T-cell (primary cell): ENCODE results near the gene KDM2B. TPM values are rescaled to one million over a fixed set of nuclear protein-coding genes. Genes with fewer than 3 reads are reported as not detected.
A peak's percentile ranks its signal among the peaks of the same experiment; 100 is the strongest.

Source experiments
- ATAC-seq, 4 experiments: fragments of 200-7000 bp in 3 of 4; fragments of 150-1000 bp in 1 of 4; cut with Tn5 transposase; replicated peaks in 1 of 4; 1 replicate in 3 of 4; 2 replicates in 1 of 4; pipeline ENCODE4 v1.10.0; 2021; ENCODE audit warnings: moderate library complexity in 3 of 4, mild to moderate bottlenecking in 2 of 4, moderate number of reproducible peaks in 1 of 4
- CTCF ChIA-PET, 2 donors: fragments of 300-600 bp; sonication (Branson Sonifier 250); formaldehyde crosslinking; loops; one replicate each; lab custom pipeline; 2022; ENCODE audit warnings: antibody characterized with exemption in 2 of 2; lab: Charles Lee
- POLR2A ChIA-PET, 2 donors: fragments of 300-600 bp; sonication (Branson Sonifier 250); formaldehyde crosslinking; loops; one replicate each; lab custom pipeline; 2022; ENCODE audit warnings: antibody characterized with exemption in 2 of 2; lab: Charles Lee
- DNase-seq, 35 experiments: peaks; one replicate each; pipeline versions ENCODE4 v3.0.0 to v3.0.0-alpha.2; 2013 to 2023
- H3K27ac ChIP-seq: one replicate; pipeline ENCODE4 v1.5.1; 2013; ENCODE audit warnings: low read length
- H3K27me3 ChIP-seq, 2 experiments: replicated peaks in 1 of 2; 1 replicate in 1 of 2; 2 replicates in 1 of 2; pipeline versions ENCODE4 v1.6.1 to v1.7.0; 2013; ENCODE audit warnings: low read length in 1 of 2, mixed read lengths in 1 of 2; ENCODE audit not compliant: control insufficient read depth in 2 of 2, insufficient read depth in 2 of 2; ENCODE audit errors: extremely low read depth in 1 of 2
- H3K36me3 ChIP-seq, 2 donors: 1 replicate in 1 of 2; 2 replicates in 1 of 2; pipeline versions ENCODE4 v1.6.1 to v1.7.0; 2013; ENCODE audit warnings: low read length in 1 of 2; ENCODE audit not compliant: control insufficient read depth in 2 of 2, insufficient read depth in 1 of 2; ENCODE audit errors: extremely low read depth in 1 of 2
- H3K4me1 ChIP-seq, 2 experiments: 1 replicate in 1 of 2; 2 replicates in 1 of 2; pipeline versions ENCODE4 v1.6.1 to v1.7.0; 2013; ENCODE audit warnings: low read length in 2 of 2, mixed read lengths in 1 of 2; ENCODE audit not compliant: insufficient read depth in 2 of 2, control insufficient read depth in 1 of 2; ENCODE audit errors: extremely low read depth in 1 of 2
- H3K4me3 ChIP-seq, 2 donors: 1 replicate in 1 of 2; 2 replicates in 1 of 2; pipeline versions ENCODE4 v1.5.1 to v1.7.0; 2013; ENCODE audit warnings: mild to moderate bottlenecking in 2 of 2, low read length in 1 of 2, moderate library complexity in 1 of 2; ENCODE audit not compliant: control insufficient read depth in 1 of 2; ENCODE audit errors: extremely low read depth in 1 of 2
- H3K9me3 ChIP-seq: 2 replicates; pipeline ENCODE4 v1.7.0; 2013
- H3K27ac Mint-ChIP-seq, 2 donors: one replicate each; pipeline ENCODE4 v1.8.0; 2020 to 2021; ENCODE audit warnings: mild to moderate bottlenecking in 2 of 2, mixed read lengths in 2 of 2
- H3K27me3 Mint-ChIP-seq, 2 donors: one replicate each; pipeline ENCODE4 v1.8.0; 2021 to 2022; ENCODE audit warnings: mixed read lengths in 2 of 2
- H3K36me3 Mint-ChIP-seq: one replicate; pipeline ENCODE4 v1.8.0; 2021; ENCODE audit warnings: mixed read lengths
- H3K4me1 Mint-ChIP-seq, 3 donors: one replicate each; pipeline ENCODE4 v1.8.0; 2020 to 2022; ENCODE audit warnings: mixed read lengths in 3 of 3, mild to moderate bottlenecking in 1 of 3
- H3K4me3 Mint-ChIP-seq, 3 donors: one replicate each; pipeline ENCODE4 v1.8.0; 2020 to 2022; ENCODE audit warnings: mild to moderate bottlenecking in 3 of 3, mixed read lengths in 3 of 3, moderate library complexity in 3 of 3
- H3K9me3 Mint-ChIP-seq, 3 donors: one replicate each; pipeline ENCODE4 v1.8.0; 2020 to 2022; ENCODE audit warnings: mixed read lengths in 3 of 3
- WGBS: methylation state at CpG from one replicate; pipeline ENCODE4 v1.1.5; 2013; ENCODE audit warnings: missing lambda C conversion rate; ENCODE audit not compliant: insufficient coverage; 5-methylcytosine and 5-hydroxymethylcytosine counted together
- total RNA-seq, 35 experiments: library from RNA in 6 of 35; stranded (reverse) in 6 of 35; fragments of 120-200 nt in 1 of 35; gene quantifications; one replicate each; pipeline versions ENCODE4 v1.2.1 to v1.2.4 and lab custom pipeline; 2013 to 2026

Gene KDM2B
- total RNA-seq, 5 donors from 2014 or later (not counting 1 experiment from before 2014, with no cell fraction given) = 74.1 to 102 (median 95.8) TPM

- Histone ChIP-seq H3K36me3 (no peaks in the 10 kb centered on the region), H3K4me1 (peaks cover 0 to 13% of the 10 kb centered on the region in 2 experiments), H3K4me3 (no peak overlapping the region), H3K27ac (no peak overlapping the region), H3K27me3 (no peaks in the 10 kb centered on the region), H3K9me3 (no peaks in the 10 kb centered on the region)
- no peaks in the 10 kb centered on the region for H3K9me3 Mint-ChIP-seq
- ChIA-PET POLR2A (interaction anchor here in 1 of 2 donors (0.5 to 0.6 kb wide), 2 partner anchors 150 to 233 kb away, joined by 3 to 4 read pairs; no protein-coding TSS in a partner anchor), CTCF (interaction anchor here (0.6 to 0.8 kb wide), 4 partner anchors 32 to 115 kb away, joined by 3 to 6 read pairs (median 4); no protein-coding TSS in a partner anchor)
- H3K27ac Mint-ChIP-seq = peak overlapping the region; percentile 31 to 48
- ATAC-seq (no peak), DNase-seq (no peak)
- H3K4me1 Mint-ChIP-seq = peaks cover 6 to 7% (median 7%) of the 10 kb centered on the region in 3 donors
- H3K27me3 Mint-ChIP-seq = no peaks in the 10 kb centered on the region
- H3K4me3 Mint-ChIP-seq = no peak overlapping the region
- 50% methylated on average over 2 of the region's 11 CpGs for WGBS
- H3K36me3 Mint-ChIP-seq = no peaks in the 10 kb centered on the region
Measured at GRCh38 chr12:121610239-121611149, 29.7 kb upstream of the KDM2B start.

DNA sequence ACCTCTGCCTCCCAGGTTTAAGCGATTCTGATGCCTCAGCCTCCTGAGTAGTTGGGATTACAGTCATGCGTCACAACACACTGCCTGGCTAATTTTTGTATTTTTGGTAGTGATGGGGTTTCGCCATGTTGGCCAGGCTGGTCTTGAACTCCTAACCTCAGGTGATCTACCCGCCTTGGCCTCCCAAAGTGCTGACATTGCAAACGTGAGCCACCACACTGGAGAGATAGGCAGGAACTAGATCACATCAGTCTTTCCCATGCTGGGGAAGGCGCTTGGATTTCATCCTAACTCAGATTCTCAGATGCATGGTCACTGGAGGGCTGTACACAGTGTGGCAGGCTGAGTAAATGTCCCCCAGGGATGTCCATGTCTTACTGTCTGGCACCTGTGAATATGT lies 27.5 kb upstream of the KDM2B start:
- Histone ChIP-seq H3K4me3 (no peak overlapping the region), H3K36me3 (no peaks in the 10 kb centered on the region), H3K4me1 (peaks cover 0 to 3% of the 10 kb centered on the region in 2 experiments), H3K9me3 (no peaks in the 10 kb centered on the region), H3K27me3 (no peaks in the 10 kb centered on the region), H3K27ac (no peak overlapping the region)
- H3K9me3 Mint-ChIP-seq = no peaks in the 10 kb centered on the region
- WGBS = 76% methylated on average over 3 of the region's 6 CpGs
- no peak for DNase-seq
- H3K27me3 Mint-ChIP-seq = no peaks in the 10 kb centered on the region
- H3K36me3 Mint-ChIP-seq = no peaks in the 10 kb centered on the region
- no peak for ATAC-seq
- POLR2A ChIA-PET = interaction anchor here in 1 of 2 donors (0.7 kb wide), 1 partner anchor 9 kb away, joined by 5 read pairs; no protein-coding TSS in a partner anchor
- H3K4me1 Mint-ChIP-seq = peaks cover 0 to 6% (median 0%) of the 10 kb centered on the region in 3 donors
- no peak overlapping the region for H3K4me3 Mint-ChIP-seq
- no peak overlapping the region for H3K27ac Mint-ChIP-seq
- CTCF ChIA-PET = no interaction called here

- no peak overlapping the region for H3K4me3 ChIP-seq
- no peak overlapping the region for H3K27ac ChIP-seq
- CTCF ChIA-PET = no interaction called here
- H3K27me3 ChIP-seq = no peaks in the 10 kb centered on the region
- ATAC-seq (no peak), DNase-seq (no peak)
- Mint-ChIP-seq H3K9me3 (no peaks in the 10 kb centered on the region), H3K27ac (no peak overlapping the region), H3K27me3 (no peaks in the 10 kb centered on the region), H3K36me3 (no peaks in the 10 kb centered on the region), H3K4me1 (peaks cover 5 to 9% (median 6%) of the 10 kb centered on the region in 3 donors), H3K4me3 (no peak overlapping the region)
- WGBS = 94% methylated on average over 3 of the region's 6 CpGs
- peaks cover 0 to 2% of the 10 kb centered on the region in 2 experiments for H3K4me1 ChIP-seq
- no peaks in the 10 kb centered on the region for H3K36me3 ChIP-seq
- no peaks in the 10 kb centered on the region for H3K9me3 ChIP-seq
- POLR2A ChIA-PET = no interaction called here
Measured at GRCh38 chr12:121603581-121603980, 22.8 kb upstream of the KDM2B start.

GRCh38 chr12:121602766-121603165 lies 21.9 kb upstream of the KDM2B start:
- no peaks in the 10 kb centered on the region for H3K36me3 ChIP-seq
- Mint-ChIP-seq H3K36me3 (no peaks in the 10 kb centered on the region), H3K9me3 (no peaks in the 10 kb centered on the region), H3K27ac (no peak overlapping the region), H3K4me1 (peaks cover 5 to 11% (median 6%) of the 10 kb centered on the region in 3 donors), H3K27me3 (no peaks in the 10 kb centered on the region), H3K4me3 (no peak overlapping the region)
- no peaks in the 10 kb centered on the region for H3K9me3 ChIP-seq
- DNase-seq (no peak), ATAC-seq (no peak)
- ChIA-PET CTCF (interaction anchor here in 1 of 2 donors (0.7 kb wide), 1 partner anchor 120 kb away, joined by 3 read pairs; no protein-coding TSS in a partner anchor), POLR2A (no interaction called here)
- WGBS = 100% methylated on average over 1 of the region's 6 CpGs
- H3K27me3 ChIP-seq = no peaks in the 10 kb centered on the region
- H3K27ac ChIP-seq = no peak overlapping the region
- no peak overlapping the region for H3K4me3 ChIP-seq
- peaks cover 0 to 2% of the 10 kb centered on the region in 2 experiments for H3K4me1 ChIP-seq

DNA sequence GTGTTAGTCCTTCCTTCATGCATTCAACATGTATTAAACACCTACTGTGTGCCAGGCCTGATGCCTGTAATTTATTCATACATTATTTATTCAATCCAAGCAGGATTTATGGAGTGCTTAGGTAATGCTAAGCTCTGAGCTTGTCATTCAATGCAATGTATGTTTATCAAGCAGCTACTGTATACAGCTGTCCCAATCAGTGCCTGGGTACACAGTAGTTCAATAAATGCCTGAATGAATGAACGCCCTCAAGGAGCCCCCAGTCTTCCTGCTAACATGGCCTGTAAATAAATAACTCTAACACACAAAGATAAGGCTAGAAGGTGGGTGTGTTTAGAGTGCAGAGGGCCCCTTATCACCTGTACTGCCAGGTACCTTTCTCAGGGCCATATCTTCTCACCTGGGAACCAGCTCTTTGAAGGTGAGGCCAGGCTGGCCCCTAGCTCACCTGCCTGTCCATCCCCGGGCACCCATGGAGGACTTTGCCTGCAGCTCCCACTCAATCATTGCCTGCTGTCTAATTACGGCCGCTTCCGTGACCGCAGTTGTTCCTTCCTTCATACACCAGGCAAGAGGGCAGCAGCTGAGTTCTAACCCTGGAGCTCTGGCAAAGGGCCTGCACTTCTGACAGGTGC lies 20.0 kb upstream of the KDM2B start:
- Histone ChIP-seq H3K4me3 (no peak overlapping the region), H3K36me3 (no peaks in the 10 kb centered on the region), H3K27me3 (no peaks in the 10 kb centered on the region), H3K9me3 (no peaks in the 10 kb centered on the region), H3K4me1 (peaks cover 0 to 2% of the 10 kb centered on the region in 2 experiments), H3K27ac (no peak overlapping the region)
- no peaks in the 10 kb centered on the region for H3K27me3 Mint-ChIP-seq
- no peak overlapping the region for H3K4me3 Mint-ChIP-seq
- no peak overlapping the region for H3K27ac Mint-ChIP-seq
- peaks cover 5 to 11% (median 6%) of the 10 kb centered on the region in 3 donors for H3K4me1 Mint-ChIP-seq
- ATAC-seq = no peak
- H3K36me3 Mint-ChIP-seq = peaks cover under 1% of the 10 kb centered on the region
- no peak for DNase-seq
- ChIA-PET POLR2A (no interaction called here), CTCF (interaction anchor here in 1 of 2 donors (0.9 kb wide), 1 partner anchor 12 kb away, joined by 5 read pairs; no protein-coding TSS in a partner anchor)
- no peaks in the 10 kb centered on the region for H3K9me3 Mint-ChIP-seq
- 94% methylated on average over 5 of the region's 6 CpGs for WGBS

DNA sequence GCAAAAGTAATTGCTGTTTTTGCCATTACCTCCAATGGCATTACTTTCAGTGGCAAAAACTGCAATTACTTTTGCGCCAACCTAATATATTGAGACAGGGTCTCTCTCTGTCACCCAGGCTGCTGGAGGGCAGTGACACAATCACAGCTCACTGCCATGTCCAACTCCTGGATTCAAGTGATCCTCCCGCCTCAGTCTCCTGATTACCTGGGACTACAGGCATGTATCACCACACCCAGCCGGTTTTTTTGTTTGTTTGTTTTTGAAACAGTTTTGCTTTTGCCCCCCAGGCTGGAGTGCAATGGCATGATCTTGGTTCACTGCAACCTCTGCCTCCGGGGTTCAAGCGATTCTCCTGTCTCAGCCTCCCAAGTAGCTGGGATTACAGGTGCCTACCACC lies 15.7 kb upstream of the KDM2B start:
- peaks cover 18 to 29% (median 23%) of the 10 kb centered on the region in 3 donors for H3K4me1 Mint-ChIP-seq
- H3K9me3 Mint-ChIP-seq = no peaks in the 10 kb centered on the region
- peaks cover 6% of the 10 kb centered on the region for H3K36me3 Mint-ChIP-seq
- ATAC-seq (no peak), DNase-seq (no peak)
- no peaks in the 10 kb centered on the region for H3K27me3 ChIP-seq
- no peak overlapping the region for H3K27ac Mint-ChIP-seq
- ChIA-PET POLR2A (no interaction called here), CTCF (no interaction called here)
- H3K4me3 Mint-ChIP-seq = no peak overlapping the region
- peaks cover 0 to 5% of the 10 kb centered on the region in 2 donors for H3K36me3 ChIP-seq
- no peaks in the 10 kb centered on the region for H3K9me3 ChIP-seq
- no peaks in the 10 kb centered on the region for H3K27me3 Mint-ChIP-seq
- peaks cover 4 to 12% of the 10 kb centered on the region in 2 experiments for H3K4me1 ChIP-seq
- no peak overlapping the region for H3K4me3 ChIP-seq
- WGBS = 94% methylated on average over 3 of the region's 5 CpGs
- no peak overlapping the region for H3K27ac ChIP-seq
